ENCODE measurements around the gene CSTF2.

The CSTF2 gene

GRCh38 chrX:100871594-100872560 lies 51.7 kb downstream of the CSTF2 start:
- no peak for DNase-seq

GRCh38 chrX:100874325-100874724 lies 54.1 kb downstream of the CSTF2 start, which contains the start of gene NOX1:
TSS of gene NOX1 (minus strand) at chrX:100874359. CDS start at chrX:100874139, 220 bp downstream.
- no peak for DNase-seq

- DNase-seq = no peak
Observed at GRCh38 chrX:100880368-100880767, 60.2 kb downstream of the CSTF2 start.

DNA sequence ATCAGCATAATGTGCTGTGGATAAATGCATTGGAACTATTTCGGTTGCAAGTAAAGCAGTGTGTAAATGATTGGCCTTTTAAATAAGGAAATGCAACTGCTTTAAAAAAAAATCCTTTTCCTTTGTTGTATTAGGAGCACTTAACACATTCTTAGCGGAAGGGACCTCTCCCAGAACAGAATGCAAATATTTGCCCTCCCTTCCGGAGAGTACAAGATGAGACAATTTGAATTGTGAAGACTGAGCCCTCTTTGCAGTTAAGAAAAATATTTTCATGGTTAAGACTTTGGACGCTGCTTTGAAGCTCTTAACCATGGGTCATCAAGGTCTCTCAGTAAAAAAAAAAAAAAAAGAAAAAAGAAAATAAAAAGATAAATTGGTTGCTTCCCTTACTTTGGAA lies 63.5 kb downstream of the CSTF2 start:
- no peak for DNase-seq

All from suppressor macrophage (primary cell).